HG03139 (cell line): Measurements from ENCODE around the gene BAIAP3.

Experiments
- ATAC-seq: cut with Tn5 transposase; IDR thresholded peaks from one replicate; pipeline ENCODE4 v1.9.1; 2021; ENCODE audit not compliant: unreplicated experiment

Gene BAIAP3

DNA sequence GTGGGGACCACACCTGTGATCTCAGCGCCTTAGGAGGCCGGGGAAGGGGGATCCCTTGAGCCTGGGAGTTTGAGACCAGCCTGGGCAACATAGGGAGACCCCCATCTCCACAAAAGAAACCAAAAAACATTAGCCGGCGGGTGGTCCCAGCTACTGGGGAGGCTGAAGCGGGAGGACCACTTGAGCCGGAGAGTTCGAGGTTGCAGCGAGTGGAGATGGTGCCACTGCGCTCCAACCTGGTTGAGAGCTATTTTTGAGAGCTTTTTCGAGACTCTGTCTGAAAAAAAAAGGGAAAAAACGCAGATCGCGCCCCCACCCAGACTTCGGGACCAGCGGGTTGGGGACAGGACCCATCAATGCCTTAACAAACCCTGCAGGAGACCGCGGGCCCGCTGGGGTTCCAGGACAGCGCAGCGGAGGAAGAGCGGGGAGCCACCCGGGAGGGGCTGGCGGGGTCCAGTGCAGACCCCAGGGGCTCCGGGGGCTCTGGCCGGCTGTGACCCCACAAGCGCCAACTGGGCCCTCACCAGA, 762 bp upstream of the BAIAP3 start:
- no peak for ATAC-seq

DNA sequence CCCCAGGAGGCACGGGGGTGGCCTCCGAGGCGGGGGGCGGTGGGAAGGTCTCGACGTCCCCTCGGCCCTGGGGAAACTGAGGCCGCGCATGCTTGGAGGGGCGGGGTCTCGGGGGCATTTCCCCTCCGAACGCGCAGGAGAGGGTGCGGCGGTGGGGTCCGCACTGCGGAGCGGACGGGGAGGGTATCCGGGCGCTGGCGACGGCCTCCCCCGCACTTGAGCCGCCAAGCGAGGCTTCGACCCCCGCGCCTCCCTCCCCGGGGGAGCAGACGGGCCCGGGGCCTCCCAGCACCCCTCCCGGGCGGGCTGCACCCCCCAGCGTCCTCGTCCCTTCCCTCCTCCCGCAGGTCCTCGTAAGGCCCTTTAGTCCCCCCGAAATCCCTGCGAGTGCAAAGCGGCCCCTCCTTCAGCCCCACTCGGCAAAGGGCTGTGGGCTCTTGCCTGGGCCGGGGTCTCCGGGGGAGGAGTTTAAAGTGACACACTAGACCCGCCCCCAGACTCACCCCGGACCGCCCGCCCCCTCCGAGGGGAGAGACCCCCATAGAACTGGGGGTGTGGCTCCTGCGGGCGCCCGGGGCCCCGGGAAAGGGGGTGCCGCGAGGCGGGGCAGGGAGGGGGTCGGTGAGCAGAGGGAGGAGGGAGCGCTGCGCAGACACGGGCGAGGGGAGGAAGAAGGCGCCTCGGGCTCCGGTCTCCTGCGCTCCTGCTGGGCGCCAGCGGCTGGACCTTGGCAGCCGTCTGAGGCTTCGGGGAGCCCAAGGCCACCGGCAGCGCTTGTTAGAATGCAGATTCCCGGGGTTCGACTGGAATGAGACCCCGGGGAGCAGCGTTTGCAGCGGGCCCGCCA, 632 bp downstream of the BAIAP3 start:
- no peak for ATAC-seq

DNA sequence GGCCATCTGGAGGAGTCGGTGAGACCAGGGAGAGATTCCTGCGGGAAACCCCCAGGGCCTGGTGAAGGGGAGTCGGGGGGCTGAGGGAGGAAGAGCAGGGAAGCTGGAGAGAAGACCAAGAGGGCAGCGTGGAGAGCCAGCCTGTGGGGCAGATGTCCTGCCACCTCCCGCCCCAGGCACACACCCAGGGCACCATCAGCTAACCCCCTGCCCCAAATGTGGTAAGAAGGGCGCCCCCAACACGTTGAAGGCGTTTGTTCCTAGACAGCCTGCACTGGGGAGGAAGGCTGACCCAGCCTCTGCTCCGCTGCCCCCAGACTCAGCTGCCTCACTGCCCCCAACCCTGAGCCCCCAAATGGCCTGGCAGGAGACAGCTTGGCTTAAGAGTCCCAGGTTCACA, 1.3 kb downstream of the BAIAP3 start:
- no peak for ATAC-seq

DNA sequence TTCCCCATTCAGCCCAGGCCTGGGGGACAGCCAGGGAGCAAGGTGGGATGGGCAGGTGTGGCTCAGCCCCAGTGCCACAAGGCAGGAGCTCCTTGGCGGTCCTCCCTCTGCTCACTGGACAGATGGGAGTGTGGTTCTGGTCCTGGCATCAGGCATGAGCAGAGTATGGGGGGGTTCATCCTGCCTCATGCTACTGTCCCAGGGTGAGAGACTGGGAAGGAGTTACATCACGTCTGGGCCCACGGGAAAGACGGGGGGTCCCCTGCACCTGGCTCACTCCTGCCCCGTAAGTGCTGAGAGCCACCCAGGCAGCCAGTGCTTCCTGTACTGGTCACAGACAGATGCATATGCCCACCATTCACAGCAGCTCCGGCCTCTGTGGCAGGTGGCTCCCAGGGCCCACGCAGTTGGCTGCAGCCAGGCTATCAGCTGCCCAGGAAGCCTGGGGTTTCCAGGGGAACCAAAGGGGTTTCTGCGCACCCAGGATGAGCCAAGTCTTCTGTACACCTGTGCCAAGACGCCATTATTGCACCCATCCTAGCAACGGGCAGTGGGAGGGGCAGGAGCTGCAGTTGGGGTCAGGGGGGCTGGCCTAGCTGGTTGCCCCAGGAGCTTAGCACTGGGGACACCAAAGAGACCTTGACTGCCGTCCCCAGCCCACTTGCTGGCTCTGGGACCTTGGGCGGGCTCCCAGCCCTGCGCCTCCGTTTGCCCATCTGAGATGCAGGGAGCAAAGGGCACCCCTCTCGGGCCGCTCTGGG, 1.9 kb downstream of the BAIAP3 start:
- ATAC-seq = no peak

DNA sequence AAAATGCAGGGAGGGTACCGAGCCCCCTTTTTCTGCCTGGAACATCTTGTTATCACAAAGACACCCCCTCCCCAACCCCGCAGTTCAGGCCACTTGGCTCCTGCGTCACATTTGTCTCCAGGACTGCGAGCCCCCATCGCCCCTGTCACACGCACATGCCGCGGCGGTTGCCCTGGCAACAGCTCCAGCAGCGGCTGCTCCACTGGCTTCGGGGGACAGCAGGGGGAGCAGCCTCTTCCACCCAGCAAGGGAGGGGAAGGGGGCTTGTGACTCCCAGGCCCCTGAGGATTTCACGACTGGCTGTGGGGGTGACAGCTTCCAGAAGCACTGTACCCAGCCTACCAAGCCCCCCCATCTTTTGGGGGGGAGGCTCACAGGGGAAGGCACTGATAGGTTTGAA, 2.6 kb downstream of the BAIAP3 start:
- no peak for ATAC-seq

DNA sequence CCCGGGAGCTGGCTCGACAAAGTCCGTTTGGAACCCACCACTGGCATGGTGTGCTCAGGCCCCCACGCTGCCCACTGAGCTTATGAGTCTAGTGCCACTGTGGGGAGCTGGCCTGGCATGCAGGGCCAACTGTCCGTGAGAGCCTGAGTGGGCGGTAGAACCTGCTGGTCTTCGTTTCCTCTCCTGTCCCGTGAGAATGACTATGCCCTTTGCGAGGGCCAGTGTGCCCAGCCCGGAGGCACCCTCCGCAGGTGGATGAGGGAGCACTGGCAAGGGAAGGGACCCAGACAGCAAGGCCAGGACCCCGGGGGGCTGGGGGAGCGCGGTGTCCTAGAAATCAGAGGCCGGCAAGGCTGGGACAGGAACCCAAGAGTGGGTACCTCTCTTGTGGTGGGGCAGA, 3.2 kb downstream of the BAIAP3 start:
- no peak for ATAC-seq

DNA sequence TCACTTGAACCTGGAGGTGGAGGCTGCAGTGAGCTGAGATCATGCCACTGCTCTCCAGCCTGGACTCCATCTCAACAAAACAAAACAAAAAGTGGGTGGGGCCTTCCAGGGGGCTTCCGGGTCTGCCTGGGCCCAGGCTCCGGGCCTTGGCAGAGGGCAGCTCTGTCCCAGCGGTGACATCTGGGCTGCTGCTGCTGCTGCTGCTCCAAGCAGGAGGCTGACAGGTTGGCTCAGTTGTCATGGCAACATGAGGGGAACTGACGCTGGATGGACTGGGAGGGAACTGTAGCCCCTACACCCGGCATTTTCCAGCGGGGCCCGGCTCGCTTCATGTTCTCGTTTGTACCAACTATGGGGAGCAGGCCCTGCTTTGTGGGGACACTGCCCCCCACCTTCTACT, 4.0 kb downstream of the BAIAP3 start:
- no peak for ATAC-seq

DNA sequence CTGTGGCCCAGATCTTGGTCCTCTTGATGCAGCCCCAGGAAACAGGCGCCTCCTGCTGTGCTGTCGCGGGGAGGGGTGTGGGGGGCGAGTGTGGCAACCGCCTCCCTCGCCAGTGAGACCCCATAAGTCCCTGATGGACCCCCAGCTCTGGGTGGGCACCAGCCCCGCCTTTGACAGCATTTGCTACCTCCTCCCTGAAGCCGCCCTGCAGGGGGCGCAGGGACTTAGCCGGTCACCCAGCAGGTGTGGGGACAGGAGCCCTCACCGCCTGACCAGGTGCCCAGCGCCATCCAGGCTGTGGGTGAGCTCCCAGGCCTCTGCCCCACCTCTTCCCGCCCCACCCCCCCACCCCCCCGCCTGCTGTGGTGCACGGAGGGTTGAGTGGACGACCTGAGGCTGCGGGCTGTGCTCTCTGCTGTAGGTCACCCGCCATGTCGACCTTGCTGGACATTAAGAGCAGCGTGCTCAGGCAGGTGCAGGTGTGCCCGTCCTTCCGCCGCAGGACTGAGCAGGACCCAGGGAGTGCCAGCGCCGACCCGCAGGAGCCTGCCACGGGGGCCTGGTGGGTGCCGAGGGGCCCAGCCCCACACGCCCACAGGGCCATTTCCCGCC, 4.8 kb downstream of the BAIAP3 start:
- no peak for ATAC-seq

DNA sequence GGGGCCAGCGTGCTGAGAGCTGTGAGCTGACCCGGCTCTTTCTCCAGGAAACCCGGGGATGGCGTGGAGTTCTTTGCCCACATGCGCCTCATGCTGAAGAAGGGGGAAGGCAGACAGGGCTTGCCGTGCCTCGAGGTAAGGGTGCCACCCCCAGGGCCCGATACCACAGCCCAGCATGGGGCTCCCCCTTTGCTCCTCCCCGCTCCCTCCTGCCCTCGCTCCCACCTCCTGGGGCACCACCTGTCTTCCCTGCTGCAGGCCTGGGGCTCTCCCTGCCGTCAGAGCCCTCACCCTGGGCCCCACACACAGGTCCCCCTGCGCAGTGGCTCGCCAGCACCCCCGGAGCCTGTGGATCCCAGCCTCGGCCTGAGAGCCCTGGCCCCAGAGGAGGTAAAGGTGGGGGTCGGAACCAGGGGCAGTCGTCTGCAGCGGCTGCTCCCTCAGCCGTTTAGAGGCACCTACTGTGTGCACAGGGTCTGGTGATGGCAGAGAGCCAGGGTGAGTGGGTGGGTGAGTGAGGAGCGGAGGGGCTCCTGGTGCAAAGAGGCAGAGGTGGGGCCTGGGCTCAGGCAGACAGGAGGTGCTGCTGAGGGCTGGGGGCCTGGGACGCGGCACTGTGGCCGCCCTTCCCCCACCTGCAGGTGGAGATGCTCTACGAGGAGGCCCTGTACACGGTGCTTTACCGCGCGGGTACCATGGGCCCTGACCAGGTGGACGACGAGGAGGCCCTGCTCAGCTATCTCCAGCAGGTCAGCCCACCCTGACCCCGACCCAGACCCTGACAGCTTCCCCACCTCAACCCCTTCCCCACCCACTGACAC, 5.6 kb downstream of the BAIAP3 start:
- ATAC-seq = no peak

DNA sequence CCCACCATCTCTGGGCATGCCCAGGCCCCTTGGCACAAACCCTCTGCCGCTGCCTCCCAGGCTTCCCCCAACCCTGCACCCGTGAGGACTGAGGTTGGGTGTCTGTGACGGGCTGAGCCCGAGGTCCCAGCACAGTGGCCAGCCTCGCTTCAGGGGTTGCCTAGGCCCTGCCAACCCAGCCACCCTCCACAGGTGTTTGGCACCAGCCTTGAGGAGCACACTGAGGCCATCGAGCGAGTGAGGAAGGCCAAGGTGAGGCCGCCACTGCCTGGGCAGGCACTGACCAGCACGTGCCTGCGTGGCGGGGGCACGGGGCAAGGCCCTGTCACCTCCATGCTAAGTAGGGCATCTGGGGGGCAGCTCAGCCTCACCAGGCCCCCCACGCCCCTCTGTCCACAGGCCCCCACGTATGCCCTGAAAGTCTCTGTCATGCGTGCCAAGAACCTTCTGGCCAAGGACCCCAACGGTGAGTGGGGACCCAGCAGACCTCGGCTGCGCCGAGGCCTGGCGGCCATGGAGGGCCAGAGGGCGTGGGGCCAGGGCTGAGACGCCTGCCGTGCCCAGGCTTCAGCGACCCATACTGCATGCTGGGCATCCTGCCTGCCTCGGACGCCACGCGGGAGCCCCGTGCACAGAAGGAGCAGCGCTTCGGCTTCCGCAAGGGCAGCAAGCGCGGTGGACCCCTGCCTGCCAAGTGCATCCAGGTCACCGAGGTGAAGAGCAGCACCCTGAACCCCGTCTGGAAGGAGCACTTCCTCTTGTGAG, 7.5 kb downstream of the BAIAP3 start:
- ATAC-seq = no peak

DNA sequence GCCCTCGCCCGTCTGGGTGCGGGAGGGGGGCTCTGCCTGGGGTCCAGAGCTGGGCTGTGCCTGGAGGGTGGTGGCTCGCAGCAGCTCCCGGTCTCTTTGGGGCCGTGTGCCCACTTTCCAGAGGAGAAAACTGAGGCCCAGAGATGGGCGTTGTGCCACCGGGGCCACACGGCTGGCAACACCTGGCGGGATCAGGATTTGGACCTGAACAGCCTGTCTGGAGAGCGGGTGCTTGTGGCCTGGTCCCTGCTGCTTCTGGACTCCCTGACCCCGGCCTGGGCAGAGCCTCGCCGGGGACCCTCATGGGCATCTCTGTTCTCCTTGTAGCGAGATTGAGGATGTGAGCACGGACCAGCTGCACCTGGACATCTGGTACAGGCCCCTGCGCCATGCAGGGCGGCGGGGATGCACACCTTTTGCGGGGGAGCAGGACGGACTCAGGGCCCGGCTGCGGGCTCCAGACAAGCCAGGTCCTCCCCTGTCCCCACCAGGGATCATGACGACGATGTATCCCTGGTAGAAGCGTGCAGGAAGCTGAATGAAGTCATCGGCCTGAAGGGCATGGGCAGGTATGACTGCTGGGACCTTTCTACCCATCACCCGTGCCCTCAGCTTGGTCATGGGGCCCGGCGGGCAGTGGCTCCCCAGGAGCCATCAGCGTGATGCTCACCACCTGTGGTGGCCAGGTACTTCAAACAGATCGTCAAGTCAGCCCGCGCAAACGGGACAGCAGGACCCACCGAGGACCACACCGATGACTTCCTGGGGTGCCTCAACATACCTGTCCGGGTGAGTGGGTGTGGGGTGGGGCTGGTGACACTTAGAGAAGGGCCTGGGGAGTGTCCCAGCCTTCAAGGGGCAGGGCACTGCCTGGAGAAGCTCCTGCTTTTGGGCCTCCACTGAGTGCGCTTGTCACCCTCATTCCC, 8.3 kb downstream of the BAIAP3 start:
- ATAC-seq = no peak

DNA sequence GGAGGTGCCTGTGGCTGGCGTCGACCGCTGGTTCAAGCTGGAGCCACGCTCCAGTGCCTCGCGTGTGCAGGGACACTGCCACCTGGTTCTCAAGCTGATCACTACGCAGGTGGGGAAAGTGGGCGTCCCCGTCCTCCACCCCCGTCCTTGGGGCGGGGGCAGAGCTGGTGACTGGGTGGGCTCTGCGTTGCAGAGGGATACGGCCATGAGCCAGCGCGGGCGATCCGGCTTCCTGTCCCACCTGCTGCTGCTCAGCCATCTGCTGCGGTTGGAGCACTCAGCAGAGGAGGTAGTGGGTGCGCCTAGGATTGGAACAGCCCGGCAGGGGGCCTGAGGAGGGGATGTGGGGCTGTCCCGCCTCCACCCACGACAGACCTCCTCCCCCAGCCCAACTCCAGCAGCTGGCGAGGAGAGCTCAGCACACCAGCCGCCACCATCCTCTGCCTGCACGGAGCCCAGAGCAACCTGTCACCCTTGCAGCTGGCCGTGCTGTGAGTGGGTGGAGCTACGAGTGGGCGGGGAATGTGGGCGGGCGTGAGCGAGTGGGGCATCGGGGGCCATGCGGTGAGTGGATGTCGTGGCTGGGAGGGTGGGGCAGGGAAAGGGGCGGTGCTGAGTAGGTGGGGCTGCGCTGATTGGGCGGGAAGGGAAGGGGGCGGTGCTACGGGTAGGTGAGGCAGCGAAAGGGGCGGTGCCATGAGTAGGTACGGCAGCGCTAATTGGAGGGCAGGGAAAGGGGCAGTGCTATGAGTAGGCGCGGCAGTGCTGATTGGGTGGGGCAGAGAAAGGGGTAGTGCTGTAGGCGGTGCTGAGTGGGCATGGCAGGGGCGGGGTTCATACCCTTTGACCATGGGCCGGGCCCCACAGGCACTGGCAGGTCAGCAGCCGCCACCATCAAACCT, 9.3 kb downstream of the BAIAP3 start:
- peak; percentile 84 for ATAC-seq

DNA sequence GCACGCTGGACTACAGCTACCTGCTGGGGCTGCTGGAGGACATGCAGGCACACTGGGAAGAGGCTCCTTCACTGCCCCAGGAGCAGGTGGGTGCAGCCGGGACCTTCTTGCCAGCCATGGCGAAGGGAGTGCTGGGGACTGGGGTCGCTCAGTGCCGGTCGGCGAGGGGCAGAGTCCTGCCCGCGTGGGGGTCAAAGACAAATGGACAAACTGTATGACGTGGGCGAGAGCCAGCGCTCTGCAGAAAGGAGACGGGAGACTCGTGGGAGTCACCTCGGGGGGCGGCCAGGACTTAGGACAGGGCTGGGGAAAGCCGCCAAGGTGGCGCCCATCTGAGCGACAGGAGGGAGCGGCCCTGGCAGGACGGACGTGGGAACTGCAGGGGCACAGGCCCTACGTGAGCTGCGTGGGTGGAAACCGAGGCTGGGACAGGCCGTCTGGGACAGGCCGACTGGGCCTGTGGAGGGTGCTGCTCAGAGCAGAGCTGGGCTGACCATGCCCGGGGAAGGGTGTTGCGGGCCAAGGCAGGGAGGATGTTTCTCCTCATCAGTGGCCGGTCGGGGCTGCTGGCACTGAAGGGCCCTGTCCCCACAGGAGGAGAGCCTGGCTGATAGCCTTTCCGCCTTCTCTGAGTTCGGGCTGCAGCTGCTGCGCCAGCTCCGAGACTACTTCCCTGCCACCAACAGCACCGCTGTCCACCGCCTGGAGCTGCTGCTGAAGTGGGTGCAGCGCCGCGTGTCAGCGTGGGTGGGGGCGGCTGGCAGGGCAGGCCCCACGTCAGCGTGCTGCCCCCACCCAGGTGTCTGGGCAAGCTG, 10.2 kb downstream of the BAIAP3 start:
- ATAC-seq = no peak

DNA sequence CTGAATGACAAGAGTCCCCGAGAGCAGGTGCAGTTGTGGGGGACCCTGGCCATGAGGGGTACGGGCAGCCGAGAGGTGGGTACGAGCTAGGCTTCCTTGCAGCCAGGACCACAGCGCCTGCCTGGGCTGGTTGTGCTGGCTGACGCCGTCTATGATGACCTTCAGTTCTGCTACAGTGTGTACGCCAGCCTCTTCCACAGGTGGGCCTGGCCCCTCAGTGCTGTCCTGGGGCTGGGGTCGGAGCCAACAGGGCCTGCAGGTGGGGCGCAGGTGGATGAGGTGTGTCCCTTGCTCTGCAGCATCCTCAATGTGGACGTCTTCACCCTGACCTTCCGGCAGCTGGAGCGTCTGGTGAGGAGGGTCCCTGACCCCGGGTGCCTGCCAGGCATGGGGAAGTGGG, 11.1 kb downstream of the BAIAP3 start:
- ATAC-seq = no peak

DNA sequence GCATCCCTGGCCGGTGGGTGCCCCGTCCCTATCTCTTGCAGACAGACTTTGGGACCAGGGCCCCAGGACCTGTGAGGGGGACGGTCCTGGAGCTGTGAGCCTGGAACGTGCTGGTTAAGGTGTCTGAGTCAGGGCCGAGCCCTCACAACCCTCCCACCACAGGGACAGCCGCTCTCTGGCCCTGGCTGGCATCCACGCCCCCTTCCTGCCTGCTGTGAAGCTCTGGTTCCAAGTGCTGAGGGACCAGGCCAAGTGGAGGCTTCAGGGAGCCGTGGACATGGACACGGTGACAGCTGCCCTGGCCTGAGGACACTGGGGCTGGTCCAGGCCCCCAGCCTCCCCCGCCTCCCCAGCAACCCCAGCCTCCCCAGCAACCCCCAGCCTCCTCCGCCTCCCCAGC, 11.6 kb downstream of the BAIAP3 start:
- ATAC-seq = no peak

DNA sequence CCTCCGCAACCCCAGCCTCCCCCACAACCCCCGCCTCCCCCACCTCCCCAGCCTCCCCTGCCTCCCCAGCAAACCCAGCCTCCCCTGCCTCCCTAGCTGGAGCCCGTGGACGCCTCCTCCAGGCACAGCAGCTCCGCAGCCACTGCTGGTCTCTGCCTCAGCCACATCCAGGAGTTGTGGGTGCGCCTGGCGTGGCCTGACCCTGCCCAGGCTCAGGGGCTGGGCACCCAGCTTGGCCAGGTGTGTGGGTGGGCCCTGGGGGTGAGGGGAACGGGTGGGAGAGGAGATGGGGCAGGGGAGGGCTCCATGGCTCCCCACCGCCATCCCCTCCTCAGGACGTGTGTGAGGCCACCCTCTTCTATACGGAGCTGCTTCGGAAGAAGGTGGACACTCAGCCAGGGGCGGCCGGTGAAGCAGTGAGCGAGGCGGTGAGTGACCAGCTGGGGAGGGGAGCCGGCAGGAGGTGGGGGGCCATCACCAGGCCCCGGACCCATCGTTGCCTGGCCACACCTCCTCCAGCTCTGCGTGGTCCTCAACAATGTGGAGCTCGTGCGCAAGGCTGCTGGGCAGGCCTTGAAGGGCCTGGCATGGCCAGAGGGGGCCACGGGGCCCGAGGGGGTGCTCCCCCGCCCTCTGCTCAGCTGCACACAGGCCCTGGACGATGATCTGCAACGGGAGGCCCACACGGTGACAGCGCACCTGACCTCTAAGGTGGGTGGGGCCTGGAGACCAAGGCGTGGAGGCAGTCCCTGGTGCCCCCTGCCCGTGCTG, 12.4 kb downstream of the BAIAP3 start:
- ATAC-seq = no peak
